Upper lobe of right lung (tissue), 1 donor: ENCODE data around the gene PKD2L1. TPM values are rescaled to one million over a fixed set of nuclear protein-coding genes. Genes with fewer than 3 reads are reported as not detected.
A peak's percentile ranks its signal among the peaks of the same experiment; 100 is the strongest.

Source experiments
- ATAC-seq: fragments of 200-7000 bp; cut with Tn5 transposase; one replicate; pipeline ENCODE4 v1.9.1; 2020; ENCODE audit warnings: mild to moderate bottlenecking, moderate library complexity
- DNase-seq: peaks from one replicate; pipeline ENCODE4 v3.0.0-alpha.2; 2020
- H3K27ac ChIP-seq: fragments of 200-600 bp; one replicate; pipeline ENCODE4 v1.8.0; 2022
- H3K27me3 ChIP-seq: fragments of 200-600 bp; one replicate; pipeline ENCODE4 v1.8.0; 2022; ENCODE audit warnings: mild to moderate bottlenecking
- H3K36me3 ChIP-seq: fragments of 200-600 bp; one replicate; pipeline ENCODE4 v1.8.0; 2022
- H3K4me1 ChIP-seq: fragments of 200-600 bp; one replicate; pipeline ENCODE4 v1.8.0; 2022
- H3K4me3 ChIP-seq: fragments of 200-600 bp; one replicate; pipeline ENCODE4 v1.8.0; 2022; ENCODE audit warnings: mild to moderate bottlenecking
- H3K9me3 ChIP-seq: fragments of 200-600 bp; one replicate; pipeline ENCODE4 v1.8.0; 2022
- intact Hi-C: fragments of 100-400 bp; cut with DNase I; formaldehyde crosslinking; loops from one replicate; pipeline ENCODE4 v1.11.0; 2022
- total RNA-seq: library from RNA; stranded (reverse); fragmentation: NEBNext Ultra II Directional; extraction: Animal tissue kit (Norgen Biotek cat#: 25700); gene quantifications from one replicate; pipeline ENCODE4 v1.2.1, GENCODE V29; 2021
- TF ChIP-seq, protein P1 (sequence below): fragments of 200-600 bp; IDR thresholded peaks from one replicate; pipeline ENCODE4 v1.8.0; 2022; ENCODE audit warnings: antibody characterized with exemption
- donor health status: DM: no; HTN: yes; CAD: no; lungs with severe emphysema.

Gene PKD2L1
- total RNA-seq, 1 donor from 2014 or later: 2.1 TPM

DNA sequence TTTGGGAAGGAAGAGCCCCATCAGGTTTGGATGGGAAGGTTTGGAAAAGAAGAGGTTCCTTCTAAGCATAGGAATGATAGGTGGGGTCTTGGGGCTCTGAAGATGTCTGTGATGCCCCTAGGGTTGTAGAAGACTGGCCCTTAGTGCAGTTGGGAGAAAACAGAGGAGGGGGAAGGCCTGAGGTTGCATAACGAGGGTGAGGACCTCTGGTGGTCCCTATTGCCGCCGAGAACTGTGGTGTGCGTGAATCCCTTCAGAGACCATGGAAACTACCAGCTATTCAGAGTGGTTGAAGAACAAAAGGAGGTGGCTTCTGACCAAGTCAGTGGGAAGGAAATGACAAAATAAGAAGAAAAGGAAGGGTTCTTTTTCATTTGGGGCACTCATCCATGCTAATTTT lies 3.1 kb upstream of the PKD2L1 start:
- H3K4me1 ChIP-seq: no peaks in the 10 kb centered on the region
- DNase-seq: no peak

DNA sequence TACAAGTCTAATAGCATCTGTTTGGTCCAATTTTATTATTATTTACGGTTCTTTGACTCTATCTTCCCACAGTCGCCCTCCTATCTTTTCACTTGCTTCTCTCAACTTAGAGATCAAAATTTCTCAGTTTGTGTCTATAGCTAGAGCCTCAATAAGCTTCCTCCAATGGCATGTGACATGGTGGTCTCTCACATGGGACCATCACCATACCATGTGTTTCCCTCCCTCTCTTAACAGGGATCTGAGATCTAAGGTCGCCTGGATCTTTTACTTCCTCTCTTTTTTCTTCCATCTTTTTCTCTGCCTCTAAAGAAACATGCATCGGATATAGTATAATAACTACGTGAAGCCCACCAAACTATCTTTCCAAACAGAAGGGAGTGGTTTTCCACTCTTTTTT lies 1.8 kb downstream of the PKD2L1 start:
- H3K4me1 ChIP-seq: no peaks in the 10 kb centered on the region
- intact Hi-C loops: no loop called here
- TF ChIP-seq, protein P1, sequence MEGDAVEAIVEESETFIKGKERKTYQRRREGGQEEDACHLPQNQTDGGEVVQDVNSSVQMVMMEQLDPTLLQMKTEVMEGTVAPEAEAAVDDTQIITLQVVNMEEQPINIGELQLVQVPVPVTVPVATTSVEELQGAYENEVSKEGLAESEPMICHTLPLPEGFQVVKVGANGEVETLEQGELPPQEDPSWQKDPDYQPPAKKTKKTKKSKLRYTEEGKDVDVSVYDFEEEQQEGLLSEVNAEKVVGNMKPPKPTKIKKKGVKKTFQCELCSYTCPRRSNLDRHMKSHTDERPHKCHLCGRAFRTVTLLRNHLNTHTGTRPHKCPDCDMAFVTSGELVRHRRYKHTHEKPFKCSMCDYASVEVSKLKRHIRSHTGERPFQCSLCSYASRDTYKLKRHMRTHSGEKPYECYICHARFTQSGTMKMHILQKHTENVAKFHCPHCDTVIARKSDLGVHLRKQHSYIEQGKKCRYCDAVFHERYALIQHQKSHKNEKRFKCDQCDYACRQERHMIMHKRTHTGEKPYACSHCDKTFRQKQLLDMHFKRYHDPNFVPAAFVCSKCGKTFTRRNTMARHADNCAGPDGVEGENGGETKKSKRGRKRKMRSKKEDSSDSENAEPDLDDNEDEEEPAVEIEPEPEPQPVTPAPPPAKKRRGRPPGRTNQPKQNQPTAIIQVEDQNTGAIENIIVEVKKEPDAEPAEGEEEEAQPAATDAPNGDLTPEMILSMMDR: no peak
- no peak overlapping the region for H3K27ac ChIP-seq
- ATAC-seq: no peak
- no peak for DNase-seq
- no peak overlapping the region for H3K4me3 ChIP-seq
- H3K9me3 ChIP-seq: no peaks in the 10 kb centered on the region
- no peaks in the 10 kb centered on the region for H3K27me3 ChIP-seq
- no peaks in the 10 kb centered on the region for H3K36me3 ChIP-seq

More for the DNA sequence above, 3.1 kb upstream of the PKD2L1 start:
- TF ChIP-seq, protein P1: no peak
- no peak for ATAC-seq
- intact Hi-C loops: no loop called here
- H3K4me3 ChIP-seq: no peak overlapping the region
- no peaks in the 10 kb centered on the region for H3K9me3 ChIP-seq
- H3K36me3 ChIP-seq: no peaks in the 10 kb centered on the region
- H3K27me3 ChIP-seq: no peaks in the 10 kb centered on the region
- no peak overlapping the region for H3K27ac ChIP-seq

DNA sequence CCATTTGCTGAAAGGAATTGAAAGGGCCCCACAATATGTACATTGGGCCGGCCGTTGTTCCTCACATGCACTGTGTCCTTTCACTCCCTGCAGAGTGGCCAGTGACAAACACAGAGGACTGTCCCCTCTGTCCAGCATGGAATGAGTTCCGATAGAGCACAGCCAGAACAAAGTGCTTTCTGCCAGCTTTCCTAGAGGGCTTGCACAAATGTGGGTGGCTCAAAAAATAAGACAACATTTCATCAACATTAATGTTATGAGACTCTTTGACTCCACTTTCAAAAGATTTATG lies 2.4 kb downstream of the PKD2L1 start:
- TF ChIP-seq, protein P1: no peak
- H3K4me3 ChIP-seq: no peak overlapping the region
- intact Hi-C loops: no loop called here
- no peaks in the 10 kb centered on the region for H3K36me3 ChIP-seq
- no peak for ATAC-seq
- H3K27ac ChIP-seq: no peak overlapping the region
- no peak for DNase-seq
- H3K9me3 ChIP-seq: no peaks in the 10 kb centered on the region
- no peaks in the 10 kb centered on the region for H3K4me1 ChIP-seq
- H3K27me3 ChIP-seq: no peaks in the 10 kb centered on the region

DNA sequence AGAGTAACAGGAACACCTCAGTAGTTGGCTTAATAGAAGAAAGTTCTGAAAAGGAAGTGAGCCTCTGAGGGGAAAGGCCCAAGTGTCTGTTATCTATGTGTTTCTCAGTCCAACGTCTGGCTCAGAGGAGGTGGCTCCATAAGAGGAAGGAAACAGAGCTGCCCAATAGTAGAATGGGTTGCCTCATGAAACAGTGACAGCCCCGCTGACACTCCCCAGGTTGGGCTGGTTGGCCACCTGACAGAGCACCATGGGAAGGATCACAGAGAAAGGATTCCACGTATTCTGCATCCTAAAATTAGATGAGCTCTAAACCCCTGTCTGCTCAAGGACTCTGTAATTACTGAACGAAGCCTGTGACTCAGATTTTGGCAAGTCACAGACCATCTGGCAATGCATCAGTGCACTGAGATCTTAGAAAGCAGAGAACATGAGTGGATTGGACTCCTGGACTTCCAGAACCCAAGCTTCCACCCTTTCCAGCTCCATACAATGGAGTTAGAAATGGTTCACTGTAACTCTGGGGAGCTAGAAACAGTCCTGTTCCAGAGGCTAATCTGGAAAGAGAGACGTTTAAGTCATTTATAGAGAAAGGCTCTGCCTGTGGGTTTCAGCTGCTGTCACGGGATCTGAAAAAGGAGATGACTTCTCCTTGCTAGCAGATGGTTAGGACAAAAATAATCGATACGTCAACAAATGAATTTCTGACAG lies 2.9 kb downstream of the PKD2L1 start:
- Histone ChIP-seq H3K9me3 (no peaks in the 10 kb centered on the region), H3K36me3 (no peaks in the 10 kb centered on the region), H3K4me1 (no peaks in the 10 kb centered on the region), H3K4me3 (no peak overlapping the region), H3K27me3 (no peaks in the 10 kb centered on the region), H3K27ac (no peak overlapping the region)
- ATAC-seq (peak; percentile 89), DNase-seq (no peak)
- TF ChIP-seq, protein P1: no peak
- intact Hi-C loops: no loop called here

DNA sequence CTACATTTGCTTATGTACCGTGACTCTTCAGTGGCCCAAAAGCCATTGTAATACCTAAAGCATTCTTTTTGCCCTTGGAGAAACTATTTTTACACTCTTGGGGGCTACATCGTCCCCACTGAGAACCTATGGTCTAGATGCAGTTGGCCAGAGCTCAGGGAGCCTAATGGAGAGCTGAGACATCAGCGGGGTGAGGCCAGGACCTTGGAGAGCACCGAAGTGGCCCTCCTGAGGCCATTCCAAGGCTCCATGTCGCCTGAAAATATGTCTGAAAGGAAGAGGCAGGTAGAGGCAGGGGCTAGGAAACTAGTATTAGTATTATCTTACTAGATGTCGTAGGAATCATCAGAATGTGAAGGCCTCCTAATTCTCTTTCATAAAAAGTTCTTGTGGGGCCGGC lies 4.9 kb downstream of the PKD2L1 start:
- no peak overlapping the region for H3K4me3 ChIP-seq
- TF ChIP-seq, protein P1: no peak
- DNase-seq (no peak), ATAC-seq (no peak)
- H3K27ac ChIP-seq: no peak overlapping the region
- intact Hi-C loops: no loop called here
- H3K36me3 ChIP-seq: no peaks in the 10 kb centered on the region
- no peaks in the 10 kb centered on the region for H3K4me1 ChIP-seq
- no peaks in the 10 kb centered on the region for H3K9me3 ChIP-seq
- H3K27me3 ChIP-seq: no peaks in the 10 kb centered on the region
